ENCODE measurements around the gene EFTUD2. TPM values are rescaled to one million over a fixed set of nuclear protein-coding genes. Genes with fewer than 3 reads are reported as not detected.
"Not testable (repeated sequence)": the region's sequence is repeated elsewhere in the genome, so short reads cannot be mapped to it uniquely, and the experiment has no call there.

Gene EFTUD2
- total RNA-seq, 1 experiment from 2014 or later = 90.8 TPM

DNA sequence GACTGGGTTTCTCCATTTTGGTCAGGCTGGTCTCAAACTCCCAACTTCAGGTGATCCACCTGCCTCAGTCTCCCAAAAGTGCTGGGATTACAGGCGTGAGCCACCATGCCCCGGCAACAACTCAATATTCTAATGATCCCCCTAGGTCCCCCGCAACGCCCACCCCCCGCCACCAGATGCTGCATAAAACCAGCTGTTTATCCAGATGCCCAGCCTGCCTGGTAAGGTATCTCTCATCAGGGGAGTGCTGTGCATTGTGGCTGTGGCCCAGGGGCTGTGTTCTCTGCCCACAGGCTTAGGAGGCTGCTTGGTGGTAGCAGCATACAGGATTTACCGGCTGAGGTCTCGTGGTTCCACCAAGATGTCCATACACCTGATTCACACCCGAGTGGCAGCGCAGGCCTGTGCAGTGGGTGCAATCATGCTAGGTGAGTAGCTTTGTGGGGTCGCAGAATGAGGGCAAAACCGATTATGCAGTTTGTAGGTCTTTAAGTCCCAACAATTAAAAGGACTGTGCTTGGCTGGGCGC, 50.2 kb downstream of the EFTUD2 start:
- DNase-seq (ENCODE audit: low read depth) = no peak

- no peak for DNase-seq (ENCODE audit: low read depth)
Observed at GRCh38 chr17:44848257-44848795, 50.9 kb downstream of the EFTUD2 start.

GRCh38 chr17:44847586-44847985, 51.7 kb downstream of the EFTUD2 start, which contains the start of gene HIGD1B:
Gene HIGD1B (plus strand): TSS chr17:44847883. CDS start chr17:44848153, 270 bp downstream.
- DNase-seq (ENCODE audit: low read depth) = no peak

- no peak for DNase-seq (ENCODE audit: low read depth)
Observed at GRCh38 chr17:44846206-44846605, 53.0 kb downstream of the EFTUD2 start.

- DNase-seq (ENCODE audit: low read depth) = no peak
Observed at GRCh38 chr17:44844390-44844830, 54.8 kb downstream of the EFTUD2 start.

- no peak for DNase-seq (ENCODE audit: low read depth)
Observed at GRCh38 chr17:44842748-44843147, 56.5 kb downstream of the EFTUD2 start.

GRCh38 chr17:44840936-44841335, 58.3 kb downstream of the EFTUD2 start:
- peak; percentile 66 for DNase-seq (ENCODE audit: low read depth)

- DNase-seq (ENCODE audit: low read depth) = no peak
Observed at GRCh38 chr17:44840274-44840673, 59.0 kb downstream of the EFTUD2 start.

GRCh38 chr17:44837196-44837595, 62.0 kb downstream of the EFTUD2 start:
- DNase-seq (ENCODE audit: low read depth) = no peak

DNA sequence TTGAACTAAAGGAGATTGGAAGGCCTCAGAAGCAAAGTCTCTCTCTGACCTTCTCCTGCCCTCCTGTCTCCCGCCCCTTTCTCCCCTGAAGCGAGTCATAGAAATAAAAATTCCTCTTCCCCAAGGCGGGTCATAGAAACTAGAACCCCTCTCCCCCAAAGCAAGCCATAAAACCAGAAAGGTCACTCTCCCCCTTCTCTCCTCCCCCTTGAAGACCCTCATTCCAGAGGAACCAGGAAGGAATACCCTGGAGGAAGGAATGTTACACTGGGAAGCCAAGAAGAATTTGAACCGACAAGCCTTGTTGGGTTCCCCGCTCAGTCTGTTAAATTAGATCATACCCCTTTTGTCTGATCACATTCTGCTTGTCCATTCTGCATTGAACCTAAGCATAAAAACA, 66.4 kb downstream of the EFTUD2 start:
- DNase-seq (ENCODE audit: low read depth) = no peak

DNA sequence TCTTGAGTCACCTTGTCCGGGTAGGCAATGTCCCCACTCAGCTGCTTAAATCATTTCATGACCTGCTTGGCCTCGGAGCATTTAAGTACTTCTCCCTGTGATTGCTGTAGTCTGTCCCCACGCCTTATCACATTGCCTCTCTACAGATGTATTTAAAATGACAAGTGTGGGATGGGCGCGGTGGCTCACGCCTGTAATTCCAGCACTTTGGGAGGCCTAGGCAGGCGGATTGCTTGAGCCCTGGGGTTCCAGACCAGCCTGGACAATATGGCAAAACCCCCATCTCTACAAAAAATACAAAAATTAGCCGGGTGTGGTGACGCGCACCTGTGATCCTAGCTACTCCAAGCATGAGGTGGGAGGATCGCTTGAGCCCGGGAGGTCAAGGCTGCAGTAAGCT, 67.9 kb downstream of the EFTUD2 start:
- DNase-seq (ENCODE audit: low read depth) = no peak

GRCh38 chr17:44830359-44831288, 68.6 kb downstream of the EFTUD2 start:
- DNase-seq (ENCODE audit: low read depth) = peak; percentile 29

GRCh38 chr17:44829523-44830358, 69.5 kb downstream of the EFTUD2 start, which contains the start of gene GJC1:
Gene GJC1 (minus strand): TSS chr17:44830287. CDS start chr17:44805817, 24,470 bp downstream.
- peak; percentile 61 for DNase-seq (ENCODE audit: low read depth)

DNA sequence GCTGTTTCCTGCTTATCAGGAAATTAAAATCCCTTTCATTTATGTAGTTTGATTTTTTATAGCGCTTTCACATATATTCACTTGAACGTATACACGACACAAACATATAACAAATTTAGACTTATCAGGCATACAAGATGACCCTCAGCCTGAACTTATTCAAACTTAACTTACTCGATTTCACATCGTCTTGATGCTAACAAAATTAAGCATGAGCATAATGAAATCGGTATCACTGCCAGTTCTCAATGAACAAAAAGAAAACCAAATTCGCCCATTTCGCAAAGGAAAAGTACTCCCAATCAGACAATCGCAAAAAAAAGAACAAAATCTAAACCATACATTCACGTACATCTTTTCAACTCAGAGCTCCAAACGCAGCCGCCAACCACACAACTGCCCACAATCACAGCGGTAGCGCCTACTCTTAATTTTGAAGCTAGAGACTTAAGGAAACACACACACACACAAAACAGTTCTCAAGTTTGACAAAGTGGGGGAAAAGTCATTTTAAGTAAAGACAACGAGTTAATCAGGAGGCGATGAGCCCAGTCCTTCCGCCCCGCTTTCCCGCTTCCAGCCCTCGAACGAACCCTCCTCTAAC, 70.2 kb downstream of the EFTUD2 start:
- no peak for DNase-seq (ENCODE audit: low read depth)

- no peak for DNase-seq (ENCODE audit: low read depth)
Observed at GRCh38 chr17:44827863-44828262, 71.4 kb downstream of the EFTUD2 start.

DNA sequence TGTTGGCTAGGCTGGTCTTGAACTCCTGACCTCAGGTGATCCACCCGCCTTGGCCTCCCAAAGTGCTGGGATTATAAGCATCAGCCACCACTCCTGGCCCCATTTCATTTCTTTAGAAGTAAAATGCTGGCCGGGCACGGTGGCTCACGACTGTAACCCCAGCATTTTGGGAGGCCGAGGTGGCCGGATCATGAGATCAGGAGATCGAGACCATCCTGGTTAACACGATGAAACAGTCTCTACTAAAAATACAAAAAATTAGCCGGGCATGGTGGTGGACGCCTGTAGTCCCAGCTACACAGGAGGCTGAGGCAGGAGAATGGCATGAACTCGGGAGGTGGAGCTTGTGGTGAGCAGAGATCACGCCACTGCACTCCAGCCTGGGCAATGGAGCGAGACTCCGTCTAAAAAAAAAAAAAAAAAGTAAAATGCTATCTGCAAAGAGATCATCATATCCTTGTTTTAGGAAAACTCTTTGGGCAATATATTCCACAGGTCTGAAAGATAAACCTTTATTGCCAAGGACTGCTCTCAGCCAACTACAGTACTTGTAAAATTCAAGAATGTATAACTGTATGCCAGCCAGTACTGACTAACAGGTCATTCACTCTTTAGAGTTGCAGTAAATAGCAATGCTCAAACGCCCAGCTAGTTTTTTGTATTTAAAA, 73.0 kb downstream of the EFTUD2 start:
- peak; percentile 51 for DNase-seq (ENCODE audit: low read depth)

DNA sequence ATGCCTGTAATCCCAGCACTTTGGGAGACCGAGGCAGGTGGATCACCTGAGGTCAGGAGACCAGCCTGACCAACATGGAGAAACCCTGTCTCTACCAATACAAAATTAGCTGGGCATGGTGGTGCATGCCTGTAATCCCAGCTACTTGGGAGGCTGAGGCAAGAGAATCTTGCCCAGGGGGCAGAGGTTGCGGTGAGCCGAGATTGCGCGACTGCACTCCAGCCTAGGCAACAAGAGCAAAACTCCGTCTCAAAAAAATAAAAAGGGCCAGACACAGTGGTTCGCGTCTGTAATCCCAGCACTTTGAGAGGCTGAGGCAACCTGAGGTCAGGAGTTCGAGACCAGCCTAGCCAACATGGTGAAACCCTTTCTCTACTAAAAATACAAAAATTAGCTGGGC, 74.0 kb downstream of the EFTUD2 start:
- DNase-seq (ENCODE audit: low read depth) = not testable (repeated sequence)

- peak; percentile 88 for DNase-seq (ENCODE audit: low read depth)
Observed at GRCh38 chr17:44820631-44821212, 78.5 kb downstream of the EFTUD2 start.

DNA sequence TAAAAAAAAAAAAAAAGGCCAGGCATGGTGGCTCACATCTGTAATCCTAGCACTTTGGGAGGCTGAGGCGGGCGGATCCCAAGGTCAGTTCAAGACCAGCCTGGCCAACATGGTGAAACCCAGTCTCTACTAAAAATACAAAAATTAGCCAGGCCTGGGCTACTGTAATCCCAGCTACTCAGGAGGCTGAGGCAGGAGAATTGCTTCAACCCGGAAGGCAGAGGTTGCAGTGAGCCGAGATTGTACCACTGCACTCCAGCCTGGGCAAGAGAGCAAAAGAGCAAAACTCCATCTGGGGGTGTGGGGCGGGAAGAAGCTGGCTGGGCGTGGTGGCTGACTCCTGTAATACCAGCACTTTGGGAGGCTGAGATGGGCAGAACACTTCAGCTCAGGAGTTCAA, 80.7 kb downstream of the EFTUD2 start:
- DNase-seq (ENCODE audit: low read depth) = not testable (repeated sequence)

GRCh38 chr17:44812263-44812662, 87.0 kb downstream of the EFTUD2 start:
- no peak for DNase-seq (ENCODE audit: low read depth)

All from RPMI7951 (cell line).